BLaER1 treated with 17β-estradiol and CSF1 and Interleukin-3, amounts not matched to agents 10 nM and 100 nM (cell line): ENCODE results near the gene NAA30.

ENCODE experiments used
- H3K27ac ChIP-seq, 11 experiments: shearing (Covaris generic); formaldehyde crosslinking; 2 replicates each; pipeline ENCODE4 v1.8.1; 2022
- H3K27me3 ChIP-seq, 11 experiments: shearing (Covaris generic); formaldehyde crosslinking; 2 replicates each; pipeline ENCODE4 v1.8.1; 2022
- H3K36me3 ChIP-seq, 11 experiments: shearing (Covaris generic); formaldehyde crosslinking; 2 replicates each; pipeline ENCODE4 v1.8.1; 2022
- H3K4me1 ChIP-seq, 10 experiments: shearing (Covaris generic); formaldehyde crosslinking; 2 replicates each; pipeline ENCODE4 v1.8.1; 2022
- H3K4me2 ChIP-seq, 11 experiments: shearing (Covaris generic); formaldehyde crosslinking; 2 replicates each; pipeline ENCODE4 v1.8.1; 2022
- H3K4me3 ChIP-seq, 10 experiments: shearing (Covaris generic); formaldehyde crosslinking; 2 replicates each; pipeline ENCODE4 v1.8.1; 2022
- H3K9ac ChIP-seq, 11 experiments: shearing (Covaris generic); formaldehyde crosslinking; 2 replicates each; pipeline ENCODE4 v1.8.1; 2022
- H3K9me3 ChIP-seq, 11 experiments: shearing (Covaris generic); formaldehyde crosslinking; replicated peaks in 1 of 11; 2 replicates each; pipeline ENCODE4 v1.8.1; 2022
- H4K20me1 ChIP-seq, 11 experiments: shearing (Covaris generic); formaldehyde crosslinking; 2 replicates each; pipeline ENCODE4 v1.8.1; 2022
- Cebpa-rat ChIP-seq, 11 experiments: shearing (Covaris generic); IDR thresholded peaks; 2 replicates each; pipeline ENCODE4 v1.8.1; 2022

Gene NAA30

DNA sequence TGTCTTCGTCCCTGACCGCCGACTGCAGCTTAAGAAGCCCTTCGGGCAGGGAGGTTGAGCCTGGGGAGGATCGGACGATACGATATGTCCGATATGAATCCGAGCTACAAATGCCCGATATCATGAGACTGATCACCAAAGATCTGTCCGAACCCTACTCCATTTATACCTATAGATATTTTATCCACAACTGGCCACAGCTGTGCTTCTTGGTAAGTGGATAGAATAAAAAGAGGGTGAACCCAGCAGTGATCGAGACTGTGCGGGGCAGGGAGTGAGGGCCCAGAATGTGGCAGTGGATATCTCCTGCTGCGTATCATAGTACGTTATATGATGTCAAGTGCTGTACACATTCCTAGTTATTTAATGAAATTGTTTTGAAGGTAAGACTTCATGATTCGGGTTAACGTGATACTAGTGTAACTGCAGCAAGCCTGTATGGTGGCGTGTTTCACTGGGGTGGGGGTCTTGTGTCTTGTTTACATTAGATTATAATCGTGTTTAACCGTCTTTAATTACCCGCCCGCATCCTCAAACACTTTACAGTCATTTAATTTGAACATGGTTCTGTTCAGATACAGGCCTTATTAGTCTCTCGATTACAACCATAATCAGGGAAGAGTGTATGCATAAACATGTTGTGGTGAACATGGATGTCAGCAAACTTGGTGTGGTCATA lies 1.3 kb downstream of the NAA30 start:
- peak overlapping the region; percentile 85 to 96 (median 92) for H3K9ac ChIP-seq
- H4K20me1 ChIP-seq: peaks cover 18 to 53% (median 31%) of the 10 kb centered on the region in 11 experiments; a peak in 21 of 22 replicates
- H3K27me3 ChIP-seq: no peaks in the 10 kb centered on the region
- H3K4me3 ChIP-seq: peak overlapping the region; percentile 76 to 98 (median 92)
- no peaks in the 10 kb centered on the region for H3K9me3 ChIP-seq
- H3K27ac ChIP-seq: peak overlapping the region; percentile 79 to 89 (median 84); a peak in 21 of 22 replicates
- peaks cover 0 to 36% (median 8%) of the 10 kb centered on the region in 11 experiments; a peak in 16 of 22 replicates for H3K36me3 ChIP-seq
- H3K4me2 ChIP-seq: peak overlapping the region; percentile 78 to 97 (median 91)
- peaks cover 21 to 42% (median 32%) of the 10 kb centered on the region in 10 experiments for H3K4me1 ChIP-seq
- TF ChIP-seq Cebpa-rat (IDR thresholded peaks at IDR 0.05): no peak

DNA sequence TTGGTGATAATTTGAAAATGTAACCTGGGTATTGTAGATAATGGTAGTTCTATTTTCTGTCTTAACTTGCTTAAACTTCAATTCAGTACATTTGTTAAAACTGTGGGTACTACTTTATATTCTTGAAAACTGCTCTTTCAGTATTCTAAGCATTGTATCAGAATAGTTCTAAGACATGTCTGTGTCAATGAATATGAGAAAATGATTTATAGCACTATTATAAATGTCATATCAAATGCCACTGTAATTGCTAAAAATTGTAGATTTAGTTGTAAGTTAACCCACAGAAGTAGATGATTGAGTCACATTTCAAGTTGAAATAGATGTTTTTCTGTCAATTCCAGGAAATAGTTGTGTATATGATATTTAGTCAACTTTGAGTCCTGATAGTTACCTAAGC lies 2.4 kb downstream of the NAA30 start:
- Histone ChIP-seq H3K27me3 (no peaks in the 10 kb centered on the region), H3K27ac (no peak overlapping the region), H3K4me2 (peak overlapping the region; percentile 78 to 97 (median 91); a peak in 20 of 22 replicates), H4K20me1 (peaks cover 18 to 53% (median 31%) of the 10 kb centered on the region in 11 experiments; a peak in 21 of 22 replicates), H3K4me3 (peak overlapping the region; percentile 76 to 98 (median 92); a peak in 16 of 20 replicates), H3K9me3 (no peaks in the 10 kb centered on the region), H3K9ac (peak overlapping the region in 4 of 11 experiments; percentile 90 to 95 (median 92); a peak in 7 of 22 replicates), H3K36me3 (peaks cover 9 to 47% (median 20%) of the 10 kb centered on the region in 11 experiments), H3K4me1 (peaks cover 21 to 42% (median 32%) of the 10 kb centered on the region in 10 experiments)
- no peak for TF ChIP-seq Cebpa-rat (IDR thresholded peaks at IDR 0.05)

GRCh38 chr14:57400556-57401494 lies 10.4 kb downstream of the NAA30 start:
- Histone ChIP-seq H3K4me2 (no peak overlapping the region), H4K20me1 (peaks cover 0 to 38% (median 0%) of the 10 kb centered on the region in 11 experiments; a peak in 8 of 22 replicates), H3K9me3 (no peaks in the 10 kb centered on the region), H3K36me3 (peaks cover 65 to 99% (median 87%) of the 10 kb centered on the region in 11 experiments), H3K4me1 (no peaks in the 10 kb centered on the region), H3K27ac (no peak overlapping the region), H3K27me3 (no peaks in the 10 kb centered on the region), H3K4me3 (no peak overlapping the region), H3K9ac (no peak overlapping the region)
- TF ChIP-seq Cebpa-rat (IDR thresholded peaks at IDR 0.05): no peak

DNA sequence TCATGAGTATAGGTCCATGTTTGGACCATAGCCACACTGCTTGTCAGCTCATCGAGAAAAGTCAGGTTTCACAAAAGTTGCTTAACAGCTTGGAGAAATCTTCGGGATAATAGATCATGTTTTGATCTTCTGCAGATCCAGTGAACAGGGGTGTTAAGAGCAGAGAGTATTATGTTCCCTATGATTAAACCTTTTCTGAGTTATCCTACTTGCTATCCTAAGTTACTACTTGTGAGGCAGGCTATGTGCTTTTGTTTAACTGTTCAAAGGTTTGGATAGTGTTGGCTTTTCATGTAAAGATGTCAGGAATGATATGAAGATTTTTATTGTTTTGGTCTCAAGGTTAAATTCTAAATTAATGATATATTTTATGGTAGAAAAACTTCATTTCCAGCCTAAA lies 11.1 kb downstream of the NAA30 start:
- H3K4me3 ChIP-seq: no peak overlapping the region

GRCh38 chr14:57402173-57402852 lies 11.9 kb downstream of the NAA30 start:
- H4K20me1 ChIP-seq: peaks cover 0 to 44% (median 3%) of the 10 kb centered on the region in 11 experiments; a peak in 7 of 22 replicates
- H3K4me3 ChIP-seq: no peak overlapping the region
- no peaks in the 10 kb centered on the region for H3K9me3 ChIP-seq
- no peak for TF ChIP-seq Cebpa-rat (IDR thresholded peaks at IDR 0.05)
- no peaks in the 10 kb centered on the region for H3K27me3 ChIP-seq
- peaks cover 70 to 97% (median 82%) of the 10 kb centered on the region in 11 experiments for H3K36me3 ChIP-seq
- no peak overlapping the region for H3K27ac ChIP-seq
- H3K4me1 ChIP-seq: no peaks in the 10 kb centered on the region
- no peak overlapping the region for H3K9ac ChIP-seq
- H3K4me2 ChIP-seq: no peak overlapping the region

More for the DNA sequence above, 11.1 kb downstream of the NAA30 start:
- Histone ChIP-seq H3K36me3 (peaks cover 66 to 97% (median 82%) of the 10 kb centered on the region in 11 experiments), H3K9ac (no peak overlapping the region), H3K27me3 (no peaks in the 10 kb centered on the region), H3K4me1 (no peaks in the 10 kb centered on the region), H4K20me1 (peaks cover 0 to 37% (median 0%) of the 10 kb centered on the region in 11 experiments; a peak in 5 of 22 replicates), H3K4me2 (no peak overlapping the region), H3K9me3 (no peaks in the 10 kb centered on the region), H3K27ac (no peak overlapping the region)
- TF ChIP-seq Cebpa-rat (IDR thresholded peaks at IDR 0.05): no peak

DNA sequence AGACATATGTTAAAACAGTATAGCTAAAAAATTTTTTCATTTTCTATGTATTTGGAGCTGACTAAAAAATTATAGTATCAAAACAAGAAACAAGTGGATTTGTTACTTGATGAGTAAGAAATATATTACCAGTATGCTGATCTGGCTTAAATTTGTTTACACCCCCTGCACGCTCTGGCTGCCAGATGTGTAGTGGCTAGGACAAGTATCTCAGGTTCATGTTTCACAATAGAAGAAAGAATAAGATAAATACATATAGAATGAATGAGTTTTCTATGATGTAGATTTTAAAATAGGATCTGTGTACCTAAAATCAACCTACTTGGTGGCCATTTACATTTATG lies 13.1 kb downstream of the NAA30 start:
- H3K36me3 ChIP-seq: peaks cover 69 to 97% (median 83%) of the 10 kb centered on the region in 11 experiments
- H3K9me3 ChIP-seq: no peaks in the 10 kb centered on the region
- H3K4me1 ChIP-seq: no peaks in the 10 kb centered on the region
- H3K4me3 ChIP-seq: no peak overlapping the region
- no peak overlapping the region for H3K4me2 ChIP-seq
- TF ChIP-seq Cebpa-rat (IDR thresholded peaks at IDR 0.05): no peak
- H4K20me1 ChIP-seq: peaks cover 0 to 55% (median 3%) of the 10 kb centered on the region in 11 experiments; a peak in 7 of 22 replicates
- no peak overlapping the region for H3K9ac ChIP-seq
- no peak overlapping the region for H3K27ac ChIP-seq
- H3K27me3 ChIP-seq: no peaks in the 10 kb centered on the region

DNA sequence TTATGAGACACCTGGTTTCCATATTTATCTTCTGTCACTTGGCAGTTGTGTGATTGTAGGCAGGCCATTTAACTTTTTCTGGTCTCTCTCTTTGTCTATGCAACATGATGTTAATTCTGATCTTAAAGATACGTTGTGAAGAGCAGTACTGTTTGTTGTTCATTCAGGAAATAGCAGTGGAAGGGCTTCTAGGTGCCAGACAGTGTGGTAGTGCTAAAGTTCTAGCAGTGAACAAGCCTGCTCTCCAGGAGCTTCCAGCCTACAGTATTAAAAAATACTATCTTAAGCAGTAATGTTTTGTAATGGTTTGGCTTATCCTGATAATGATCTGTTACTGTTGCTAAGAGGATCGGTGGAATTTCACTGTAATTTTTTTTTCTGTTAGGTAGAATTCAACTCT lies 15.2 kb downstream of the NAA30 start:
- no peak overlapping the region for H3K9ac ChIP-seq
- no peak overlapping the region for H3K27ac ChIP-seq
- peaks cover 0 to 60% (median 5%) of the 10 kb centered on the region in 11 experiments; a peak in 7 of 22 replicates for H4K20me1 ChIP-seq
- 0 out of 20 replicates have a peak, but pooled peaks cover 0 to 3% (median 0%) of the 10 kb centered on the region in 10 experiments for H3K4me1 ChIP-seq
- H3K9me3 ChIP-seq: no peaks in the 10 kb centered on the region
- H3K27me3 ChIP-seq: no peaks in the 10 kb centered on the region
- no peak overlapping the region for H3K4me2 ChIP-seq
- peaks cover 71 to 97% (median 84%) of the 10 kb centered on the region in 11 experiments for H3K36me3 ChIP-seq
- H3K4me3 ChIP-seq: no peak overlapping the region
- no peak for TF ChIP-seq Cebpa-rat (IDR thresholded peaks at IDR 0.05)

DNA sequence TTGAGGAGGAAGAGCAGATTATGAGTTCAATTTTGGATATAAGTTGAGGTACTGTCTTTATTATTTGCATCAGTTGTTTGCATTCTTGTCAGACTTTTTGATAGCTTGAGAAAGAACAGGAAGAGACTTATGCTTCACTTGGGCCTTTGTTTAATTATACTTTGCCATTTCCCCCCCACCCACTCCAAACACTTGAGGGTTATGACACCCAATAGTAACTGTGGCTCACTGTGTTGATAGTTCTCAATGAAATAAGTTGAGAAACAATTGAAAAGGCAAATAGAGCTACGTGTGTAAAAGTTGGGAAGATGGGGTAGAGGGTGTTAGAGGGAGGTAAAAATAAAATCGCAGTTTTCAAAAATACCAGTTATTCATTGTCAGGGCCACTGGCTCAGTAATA lies 17.7 kb downstream of the NAA30 start:
- no peak for TF ChIP-seq Cebpa-rat (IDR thresholded peaks at IDR 0.05)
- H3K9ac ChIP-seq: no peak overlapping the region
- H3K9me3 ChIP-seq: no peaks in the 10 kb centered on the region
- no peak overlapping the region for H3K27ac ChIP-seq
- H3K27me3 ChIP-seq: no peaks in the 10 kb centered on the region
- 0 out of 20 replicates have a peak, but pooled peaks cover 0 to 3% (median 0%) of the 10 kb centered on the region in 10 experiments for H3K4me1 ChIP-seq
- peaks cover 0 to 43% (median 5%) of the 10 kb centered on the region in 11 experiments; a peak in 7 of 22 replicates for H4K20me1 ChIP-seq
- H3K36me3 ChIP-seq: peaks cover 62 to 91% (median 69%) of the 10 kb centered on the region in 11 experiments
- no peak overlapping the region for H3K4me3 ChIP-seq
- no peak overlapping the region for H3K4me2 ChIP-seq
